T-helper 2 cell treated with Interferon-gamma antibody and Interleukin-4, amounts not matched to agents 100 ng/mL and 5 ng/mL, for 36 hours (primary cell): ENCODE results near the gene GDPD5. TPM values are rescaled to one million over a fixed set of nuclear protein-coding genes. Genes with fewer than 3 reads are reported as not detected.

ENCODE experiments used
- intact Hi-C: fragments of 100-400 bp; cut with micrococcal nuclease; formaldehyde crosslinking; loops from one replicate; pipeline ENCODE4 v1.15.1; 2023
- total RNA-seq: library from RNA; stranded (reverse); gene quantifications from 2 replicates; pipeline ENCODE4 v1.2.3, GENCODE V29; 2022

The GDPD5 gene
- total RNA-seq, 1 donor from 2014 or later = 31.9 TPM

DNA sequence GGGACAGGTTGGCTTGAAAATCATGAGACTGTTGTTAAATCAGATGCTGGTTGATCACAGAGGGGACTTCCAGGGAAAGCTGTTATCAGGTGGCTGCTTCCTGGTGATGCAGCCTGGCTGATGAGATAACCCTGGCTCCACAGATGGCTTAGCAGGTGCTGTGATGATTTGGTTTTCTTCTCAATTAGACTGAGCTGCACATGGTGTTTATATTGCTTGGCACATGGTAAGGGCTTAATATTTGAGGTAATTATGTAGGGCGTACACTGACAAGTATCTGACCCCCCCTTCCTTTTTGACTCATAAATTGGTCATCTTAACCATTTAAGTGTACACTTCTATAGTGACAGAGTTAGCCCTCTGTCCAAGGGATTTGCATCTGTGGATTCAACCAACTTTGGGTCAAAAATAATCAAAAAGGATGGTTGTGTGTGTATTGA, 119.4 kb downstream of the GDPD5 start:
- intact Hi-C loops = no loop called here

DNA sequence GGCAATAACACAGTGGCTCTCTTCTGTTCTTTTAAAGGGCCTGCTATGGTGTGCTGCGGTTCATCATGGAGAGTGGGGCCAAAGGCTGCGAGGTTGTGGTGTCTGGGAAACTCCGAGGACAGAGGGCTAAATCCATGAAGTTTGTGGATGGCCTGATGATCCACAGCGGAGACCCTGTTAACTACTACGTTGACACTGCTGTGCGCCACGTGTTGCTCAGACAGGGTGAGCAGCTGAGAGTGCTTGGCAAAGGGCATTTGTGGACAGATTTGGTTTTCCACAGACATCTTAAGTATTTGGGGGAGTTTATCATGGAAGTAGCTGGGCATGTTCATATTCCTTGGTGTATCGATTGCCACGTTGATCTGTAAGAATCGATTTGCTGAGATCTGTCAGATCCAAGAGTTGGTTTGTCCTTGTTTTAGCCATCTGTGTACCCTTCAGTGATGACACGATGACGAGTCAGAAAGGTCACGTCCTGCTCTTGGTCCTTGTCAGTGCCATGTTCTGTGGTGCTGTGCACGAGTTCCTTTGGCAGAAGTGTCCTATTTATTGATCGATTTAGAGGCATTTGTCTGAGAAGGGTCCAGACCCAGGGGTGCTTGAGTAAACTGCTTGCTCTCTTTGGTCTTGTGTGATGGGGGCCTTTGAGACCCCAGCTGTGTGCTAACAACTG, 121.6 kb downstream of the GDPD5 start:
- intact Hi-C loops = no loop called here

DNA sequence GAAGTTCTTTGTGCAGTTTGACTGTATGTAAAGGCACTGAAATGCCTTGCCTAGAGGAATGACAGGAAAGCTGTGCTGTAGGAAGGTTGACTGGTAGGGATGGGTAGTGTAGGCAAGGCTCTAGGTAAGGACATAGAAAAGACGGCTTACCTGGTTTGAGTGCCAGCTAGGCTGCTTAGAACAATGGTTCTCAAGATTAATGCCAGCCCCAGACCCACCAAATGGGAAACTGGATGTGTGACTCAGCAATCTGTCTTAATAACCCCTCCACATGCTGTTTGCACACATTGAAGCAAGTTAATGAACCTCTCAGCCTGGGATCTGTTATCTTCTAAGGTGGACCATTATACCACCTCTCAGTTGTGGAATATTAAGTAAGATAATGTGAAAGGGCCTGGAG, 122.7 kb downstream of the GDPD5 start:
- intact Hi-C loops = no loop called here

DNA sequence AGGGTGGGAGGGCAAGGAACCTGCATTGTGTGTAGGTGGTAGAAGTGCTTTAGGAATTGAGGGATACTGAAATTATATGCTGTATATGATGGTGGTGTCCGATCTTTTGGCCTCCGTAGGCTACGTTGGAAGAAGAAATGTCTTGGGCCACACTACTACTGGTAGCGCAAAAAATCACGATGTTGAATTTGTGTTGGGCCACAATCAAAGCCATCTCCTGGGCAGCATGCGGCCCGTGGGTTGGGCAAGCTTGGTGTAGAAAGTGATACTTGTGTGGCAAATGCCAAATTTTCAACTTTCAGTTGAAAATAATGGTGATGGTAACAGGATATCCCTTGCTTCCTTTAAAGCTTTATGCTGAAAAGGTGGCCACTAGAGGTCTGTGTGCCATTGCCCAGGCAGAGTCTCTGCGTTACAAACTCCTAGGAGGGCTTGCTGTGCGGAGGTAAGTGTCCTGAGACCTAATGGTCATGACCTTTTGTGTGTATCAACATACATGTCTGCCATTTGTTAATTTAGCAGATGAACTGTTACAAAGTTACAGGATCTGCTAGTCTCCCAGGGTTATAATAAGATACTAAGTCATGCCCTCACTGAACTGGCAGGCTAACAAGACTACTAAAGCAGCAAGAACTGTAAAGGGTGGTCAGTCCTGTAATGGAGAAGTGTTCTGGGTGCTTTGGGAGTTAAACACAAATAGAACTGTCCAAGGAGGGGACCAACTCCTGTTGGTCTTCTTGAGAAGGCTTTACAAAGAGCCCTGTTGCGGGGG, 123.6 kb downstream of the GDPD5 start:
- intact Hi-C loops = no loop called here

DNA sequence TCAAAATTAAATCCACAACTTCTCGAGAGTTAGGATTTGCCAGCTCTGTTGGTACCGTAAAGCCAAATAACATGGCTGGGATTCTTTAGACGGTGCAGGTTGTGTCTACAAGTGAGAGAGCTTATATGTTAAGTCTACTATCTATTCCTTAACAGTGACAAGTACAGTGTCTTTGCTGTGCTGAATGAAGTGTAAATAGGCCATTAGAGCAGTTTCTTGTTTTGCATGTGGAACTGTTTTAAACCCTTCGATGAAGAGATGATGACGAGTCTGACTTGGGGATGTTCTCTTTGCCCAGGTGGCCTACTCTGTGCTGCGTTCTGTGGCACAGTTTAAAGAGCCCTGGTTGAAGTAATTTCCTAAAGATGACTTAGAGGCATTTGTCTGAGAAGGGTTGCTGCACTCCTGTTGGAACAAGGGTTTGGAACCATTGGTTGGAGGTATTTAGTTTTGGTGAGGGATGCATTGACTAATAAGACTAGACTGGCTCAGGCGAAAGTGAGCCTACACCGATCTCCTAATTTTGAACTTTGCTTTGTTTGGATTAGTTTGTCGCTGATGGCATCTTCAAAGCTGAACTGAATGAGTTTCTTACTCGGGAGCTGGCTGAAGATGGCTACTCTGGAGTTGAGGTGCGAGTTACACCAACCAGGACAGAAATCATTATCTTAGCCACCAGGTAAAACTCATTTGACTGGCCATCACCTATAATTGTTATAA, 125.4 kb downstream of the GDPD5 start:
- intact Hi-C loops = no loop called here

DNA sequence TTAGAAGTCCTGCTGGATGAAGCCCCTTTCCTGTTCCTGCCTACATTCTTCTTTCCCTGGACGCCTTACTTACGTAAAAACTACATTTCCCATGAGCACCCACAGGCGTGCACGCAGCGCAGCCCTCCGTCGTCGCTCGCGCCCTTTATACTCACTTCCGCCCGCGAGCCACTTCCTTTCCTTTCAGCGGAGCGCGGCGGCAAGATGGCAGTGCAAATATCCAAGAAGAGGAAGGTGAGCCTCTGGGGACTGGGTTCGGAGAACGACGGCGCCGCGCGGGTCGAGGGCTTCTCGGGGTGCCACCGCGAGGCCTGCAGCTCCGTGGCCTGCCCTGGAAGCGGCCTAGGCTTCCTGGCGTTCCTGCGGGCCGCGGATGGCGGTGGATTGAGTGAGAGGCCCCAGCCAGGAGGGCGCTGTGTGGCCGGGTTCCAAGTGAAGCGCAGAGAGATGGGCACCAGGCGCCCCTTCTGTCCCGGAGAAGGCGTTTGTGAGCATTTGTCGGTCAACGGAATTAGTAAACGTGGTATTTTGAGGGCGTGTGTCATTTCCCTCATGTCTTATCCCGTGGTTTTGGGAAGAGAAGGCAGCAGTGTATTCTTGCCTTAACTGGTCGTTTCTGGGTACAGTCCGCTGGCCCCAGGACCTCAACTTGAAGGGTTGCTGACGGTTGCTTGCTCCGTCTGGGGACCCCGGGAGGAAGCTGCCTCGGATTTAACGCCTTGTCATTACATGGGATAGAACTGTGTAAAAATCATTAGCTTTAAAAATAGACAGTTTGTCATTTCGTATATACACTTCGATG, 126.2 kb downstream of the GDPD5 start, which contains the start of gene RPS3:
Gene RPS3, plus strand, starts transcription at position 175 of the 802 bp plus-strand sequence. Its CDS starts 30 bp downstream, at position 205.
- intact Hi-C loops = no loop called here

DNA sequence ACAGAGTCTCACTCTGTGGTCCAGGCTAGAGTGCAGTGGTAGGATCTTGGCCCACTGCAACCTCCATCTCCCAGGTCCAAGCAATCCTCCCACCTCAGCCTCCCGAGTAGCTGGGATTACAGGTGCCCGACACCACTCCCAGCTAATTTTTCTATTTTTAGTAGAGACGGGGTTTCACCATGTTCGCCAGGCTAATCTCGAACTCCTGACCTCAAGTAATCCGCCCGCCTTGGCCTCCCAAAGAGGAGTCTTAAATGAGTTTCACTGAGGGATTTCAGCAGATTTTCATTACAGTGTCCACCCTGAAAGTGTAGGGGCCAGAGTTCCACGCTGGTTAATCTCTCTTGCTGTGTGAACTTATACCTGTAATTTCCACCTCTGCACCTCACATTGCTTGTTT, 126.8 kb downstream of the GDPD5 start:
- intact Hi-C loops = no loop called here

DNA sequence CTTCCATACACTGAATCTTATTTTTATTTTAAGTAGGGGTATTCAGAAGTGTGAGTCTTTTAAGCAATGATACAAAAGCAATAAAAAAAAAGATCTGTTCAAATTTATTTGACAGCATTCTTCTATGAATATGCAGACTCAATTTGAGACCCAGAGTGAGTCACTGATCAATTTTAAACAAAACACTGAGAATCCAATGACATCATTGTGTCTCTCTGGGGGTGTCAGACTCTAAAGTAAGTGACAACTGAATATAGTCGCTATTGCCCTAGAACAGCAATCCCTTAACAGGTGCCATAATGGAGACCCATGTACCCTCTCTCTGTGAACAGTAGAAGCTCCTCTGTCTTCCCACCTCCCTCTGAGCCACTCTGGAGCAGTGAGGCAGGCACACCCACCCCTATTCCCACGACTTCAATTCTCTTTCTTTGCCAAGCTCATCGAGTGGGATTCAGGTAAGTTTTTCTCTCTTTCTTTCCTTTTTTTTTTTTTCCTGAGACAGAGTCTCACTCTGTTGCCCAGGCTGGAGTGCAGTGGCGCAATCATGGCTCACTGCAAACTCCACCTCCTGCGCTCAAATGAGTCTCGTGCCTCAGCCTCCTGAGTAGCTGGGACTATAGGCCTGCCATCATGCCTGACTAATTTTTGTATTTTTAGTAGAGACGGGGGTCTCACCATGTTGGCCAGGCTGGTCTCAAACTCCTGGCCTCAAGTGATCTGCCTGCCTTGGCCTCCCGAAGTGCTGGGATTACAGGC, 131.5 kb downstream of the GDPD5 start:
- intact Hi-C loops = no loop called here

DNA sequence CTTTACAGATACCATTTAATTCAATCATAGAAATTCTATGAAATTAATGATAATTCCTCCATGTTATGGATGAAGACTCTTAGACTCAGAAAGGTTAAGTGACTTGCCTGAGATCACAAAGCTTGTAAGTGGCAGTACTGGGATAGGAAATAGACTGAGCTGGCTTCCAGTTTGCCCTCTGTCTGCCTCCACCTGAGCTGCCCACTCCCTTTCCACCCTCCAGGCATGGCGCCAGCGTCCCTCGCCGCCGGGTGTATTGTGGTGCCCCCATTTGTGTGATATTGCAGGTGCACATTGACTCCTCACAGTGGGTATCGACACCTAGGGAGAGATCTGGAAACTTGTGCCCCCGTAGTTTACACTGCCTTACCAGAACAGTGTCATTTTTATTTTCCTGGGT, 135.8 kb downstream of the GDPD5 start:
- intact Hi-C loops = no loop called here

DNA sequence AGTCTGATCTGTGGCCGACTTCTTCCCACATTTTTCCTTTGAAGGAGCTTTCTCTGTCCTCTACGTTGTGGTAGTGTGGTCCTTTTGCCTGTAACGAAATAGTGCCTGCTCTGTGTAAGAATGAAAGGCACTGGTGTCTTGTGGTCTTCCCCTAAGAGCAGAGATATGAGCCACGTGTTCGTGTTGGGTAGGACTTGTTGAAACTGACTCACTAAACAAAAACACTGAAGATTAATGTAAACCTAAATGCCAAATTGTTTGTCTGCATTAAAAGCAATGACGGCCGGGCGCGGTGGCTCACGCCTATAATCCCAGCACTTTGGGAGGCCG, 136.5 kb downstream of the GDPD5 start:
- intact Hi-C loops = no loop called here

DNA sequence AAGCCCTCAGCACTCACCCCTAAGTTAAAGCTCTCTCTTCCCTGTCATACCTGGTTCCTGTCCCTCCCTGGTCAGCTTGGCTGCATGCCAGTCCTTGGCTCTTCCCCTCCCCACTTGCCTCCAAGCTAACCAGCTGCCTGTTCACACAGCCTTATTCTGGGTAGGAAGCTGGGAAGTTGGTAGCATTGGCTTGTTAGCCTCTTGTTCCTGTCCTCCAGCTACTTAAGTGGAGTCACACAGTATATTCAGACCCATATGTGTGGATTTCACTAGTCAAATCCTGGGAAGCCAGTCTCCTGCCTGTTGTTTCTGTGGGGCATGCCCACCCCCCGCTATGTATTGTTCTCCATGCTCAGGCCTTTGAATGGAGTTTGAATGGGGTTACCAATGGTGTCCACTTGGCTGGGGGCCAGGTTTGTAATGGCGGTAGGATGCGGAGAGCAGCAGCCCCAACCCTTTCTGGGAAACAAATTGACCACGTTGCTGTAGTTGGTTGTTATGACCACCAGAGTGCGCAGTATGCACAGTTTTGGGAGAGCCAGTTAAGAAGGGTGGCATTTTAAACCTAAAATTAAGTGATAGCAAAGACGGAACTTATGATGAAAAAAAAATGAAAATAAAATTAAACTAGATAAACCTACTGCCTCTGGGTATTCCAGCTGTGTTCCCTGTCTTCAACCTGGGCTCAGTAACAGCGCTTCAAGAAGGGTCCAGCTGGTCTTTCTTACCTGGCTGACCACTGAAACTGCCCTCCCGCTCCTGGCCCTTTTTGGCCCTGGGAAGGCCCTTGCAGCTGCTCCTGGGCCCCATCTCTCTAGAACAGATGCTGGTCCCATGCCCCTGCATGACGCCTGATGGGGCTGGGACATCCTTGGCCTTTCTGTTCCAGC, 137.1 kb downstream of the GDPD5 start:
- intact Hi-C loops = loop anchor here (1.0 kb wide), 2 partner anchors 108 to 144 kb away; no protein-coding TSS in a partner anchor

DNA sequence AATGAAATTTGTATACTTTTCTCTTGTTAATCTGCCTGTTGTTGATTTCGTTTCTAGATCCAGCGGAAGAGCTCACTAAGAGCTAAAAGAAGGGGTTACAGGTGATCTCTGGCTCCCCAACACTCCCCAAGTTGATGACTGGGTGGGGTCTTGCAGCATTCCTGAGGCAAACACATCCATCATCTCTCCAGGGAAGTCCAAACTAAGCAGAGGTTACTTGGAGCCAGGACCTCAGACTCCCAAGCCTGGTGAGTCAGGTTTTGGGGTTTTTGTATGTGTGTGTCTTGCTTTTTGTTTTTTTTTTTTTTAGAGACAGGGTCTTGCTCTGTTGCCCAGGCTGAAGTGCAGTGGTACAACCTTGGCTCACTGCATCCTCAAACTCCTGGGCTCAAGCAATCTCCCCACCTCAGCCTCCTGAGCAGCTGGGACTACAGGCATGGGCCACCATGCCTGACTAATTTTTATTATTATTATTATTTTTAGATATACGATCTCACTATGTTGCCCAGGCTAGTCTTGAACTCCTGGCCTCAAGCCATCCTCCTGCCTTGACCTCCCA, 137.9 kb downstream of the GDPD5 start:
- intact Hi-C loops = loop anchor here (1.0 kb wide), 2 partner anchors 108 to 144 kb away; no protein-coding TSS in a partner anchor

DNA sequence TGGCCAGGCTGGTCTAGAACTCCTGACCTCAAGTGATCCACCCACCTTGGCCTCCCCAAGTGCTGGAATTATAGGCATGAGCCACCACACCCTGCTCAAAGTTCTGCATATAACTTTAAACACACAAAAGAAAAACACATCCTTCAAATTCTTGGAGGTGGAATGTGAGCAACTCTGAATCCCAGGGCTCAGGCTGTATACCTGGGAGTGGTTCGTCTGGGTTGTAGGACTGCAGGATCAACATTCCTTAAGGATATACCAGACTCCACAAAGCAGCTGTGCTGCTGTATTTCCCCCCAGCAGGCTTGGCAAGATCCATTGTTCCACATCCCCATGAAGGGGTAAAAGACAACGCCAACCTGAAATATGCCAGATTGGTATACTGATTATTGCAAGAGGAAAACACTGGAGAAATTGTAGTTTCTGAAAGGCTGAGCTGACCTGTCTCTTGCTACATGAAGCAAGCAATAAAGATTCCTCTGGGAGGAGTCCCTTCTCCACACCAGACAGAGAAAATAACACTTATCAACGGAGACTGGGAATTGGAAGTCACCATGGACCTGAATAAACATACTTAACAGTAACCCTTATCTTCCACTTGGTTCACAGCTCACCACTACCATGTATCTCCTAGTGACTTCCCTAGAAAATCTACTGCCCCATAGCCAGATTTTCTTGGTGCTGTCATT, 138.7 kb downstream of the GDPD5 start:
- intact Hi-C loops = no loop called here

Other genes with a start within 250 kb of the GDPD5 start
- 35.2 and 38.2 TPM in 2 replicates for gene ARRB1, start 174.3 kb downstream of the GDPD5 start, total RNA-seq
- gene RPS3, start 126.4 kb downstream of the GDPD5 start, total RNA-seq = 3,452 and 3,478 TPM in 2 replicates
- 0.70 and 1.1 TPM in 2 replicates for gene KLHL35, start 92.7 kb downstream of the GDPD5 start, total RNA-seq
- gene SERPINH1, start 36.3 kb upstream of the GDPD5 start, total RNA-seq = 11.1 and 12.6 TPM in 2 replicates
- 0.14 and 0.43 TPM in 2 replicates for gene MAP6, start 143.1 kb upstream of the GDPD5 start, total RNA-seq
- gene MOGAT2, start 191.9 kb upstream of the GDPD5 start, total RNA-seq = not detected in 2 replicates
- 1.9 TPM in 2 replicates for gene DGAT2, start 242.8 kb upstream of the GDPD5 start, total RNA-seq